PC-9 (cell line): Measurements from ENCODE around the gene C1orf35.

Experiments
- CTCF ChIP-seq: fragments of 200-600 bp; sonication (generic); conservative IDR thresholded peaks from 2 replicates; pipeline ENCODE4 v1.6.1; 2017; ENCODE audit warnings: mixed run types, antibody characterized with exemption, mild to moderate bottlenecking, moderate library complexity
- EZH2 ChIP-seq: fragments of 200-600 bp; sonication (generic); IDR thresholded peaks from 2 replicates; pipeline ENCODE4 v1.8.0; 2017; ENCODE audit warnings: antibody characterized with exemption, low read depth

- no peak; the same call in 1 of the 2 replicates for TF ChIP-seq CTCF
- no peak for TF ChIP-seq EZH2
These were observed 40.3 kb downstream of the C1orf35 start for GRCh38 chr1:228062812-228063211.
